DND-41 (cell line): ENCODE data around the gene VENTX.

Experiments
- CTCF ChIP-seq: IDR thresholded peaks from 2 replicates; pipeline ENCODE4 v1.5.1; 2012; ENCODE audit warnings: borderline replicate concordance, low read length, moderate library complexity, mild to moderate bottlenecking; ENCODE audit not compliant: poor library complexity, severe bottlenecking; ENCODE audit errors: extremely low read depth
- EZH2 ChIP-seq: IDR thresholded peaks from 3 replicates; pipeline ENCODE4 v1.6.1; 2012; ENCODE audit warnings: borderline replicate concordance, low read depth, mild to moderate bottlenecking, moderate library complexity, low read length, inconsistent platforms; ENCODE audit not compliant: severe bottlenecking

GRCh38 chr10:133247681-133248333 is 10.2 kb downstream of the VENTX start:
- TF ChIP-seq CTCF (no peak), EZH2 (no peak)
